Mesendoderm (in vitro differentiated cells): Measurements from ENCODE around the gene COPS7B.

Experiments
- DNase-seq: peaks from one replicate; pipeline ENCODE4 v3.0.0; 2013
- H2AK5ac ChIP-seq: 2 replicates; pipeline ENCODE4 v1.6.1; 2013; ENCODE audit warnings: low read length, inconsistent platforms
- H2BK120ac ChIP-seq: 2 replicates; pipeline ENCODE4 v1.6.1; 2013; ENCODE audit warnings: low read depth, mild to moderate bottlenecking, low read length, moderate library complexity, mixed read lengths
- H2BK15ac ChIP-seq: replicated peaks from 2 replicates; pipeline ENCODE4 v1.6.1; 2013; ENCODE audit warnings: low read depth, mild to moderate bottlenecking, moderate library complexity
- H2BK5ac ChIP-seq: 2 replicates; pipeline ENCODE4 v1.6.1; 2013; ENCODE audit warnings: low read length, inconsistent platforms
- H3K18ac ChIP-seq: 2 replicates; pipeline ENCODE4 v1.6.1; 2013; ENCODE audit warnings: mild to moderate bottlenecking, low read length, mixed read lengths
- H3K23ac ChIP-seq: one replicate; pipeline ENCODE4 v1.6.1; 2013; ENCODE audit warnings: low read length
- H3K27ac ChIP-seq: 2 replicates; pipeline ENCODE4 v1.5.1; 2013; ENCODE audit warnings: low read depth, mild to moderate bottlenecking, inconsistent platforms, low read length, moderate library complexity
- H3K27me3 ChIP-seq: 2 replicates; pipeline ENCODE4 v1.6.1; 2013; ENCODE audit warnings: low read length, control low read depth, mild to moderate bottlenecking, inconsistent platforms; ENCODE audit not compliant: insufficient read depth, poor library complexity
- H3K36me3 ChIP-seq: 2 replicates; pipeline ENCODE4 v1.6.1; 2013; ENCODE audit warnings: low read length, inconsistent platforms; ENCODE audit not compliant: control insufficient read depth, insufficient read depth
- H3K4ac ChIP-seq: one replicate; pipeline ENCODE4 v1.6.1; 2013; ENCODE audit warnings: low read depth, mild to moderate bottlenecking, low read length, moderate library complexity
- H3K4me1 ChIP-seq: 2 replicates; pipeline ENCODE4 v1.6.1; 2013; ENCODE audit warnings: low read depth, low read length, inconsistent platforms; ENCODE audit not compliant: control insufficient read depth
- H3K4me2 ChIP-seq: 2 replicates; pipeline ENCODE4 v1.6.1; 2013; ENCODE audit warnings: low read length
- H3K4me3 ChIP-seq: 2 replicates; pipeline ENCODE4 v1.5.1; 2013; ENCODE audit warnings: mild to moderate bottlenecking, low read length
- H3K56ac ChIP-seq: one replicate; pipeline ENCODE4 v1.6.1; 2013; ENCODE audit warnings: low read length
- H3K79me1 ChIP-seq: 2 replicates; pipeline ENCODE4 v1.6.1; 2013; ENCODE audit warnings: low read length, inconsistent platforms
- H3K79me2 ChIP-seq: 2 replicates; pipeline ENCODE4 v1.6.1; 2013; ENCODE audit warnings: mild to moderate bottlenecking, low read length; ENCODE audit not compliant: control insufficient read depth, insufficient read depth
- H3K9ac ChIP-seq: 2 replicates; pipeline ENCODE4 v1.6.1; 2013; ENCODE audit warnings: low read length, inconsistent platforms
- H4K5ac ChIP-seq: one replicate; pipeline ENCODE4 v1.6.1; 2013; ENCODE audit warnings: low read length
- H4K8ac ChIP-seq: one replicate; pipeline ENCODE4 v1.6.1; 2013; ENCODE audit warnings: low read depth, mild to moderate bottlenecking, control low read depth, low read length, moderate library complexity
- WGBS: extraction: QIAGEN DNeasy Blood & Tissue Kit; methylation state at CpG from one replicate; pipeline ENCODE4 v1.1.7; 2013; ENCODE audit warnings: low lambda C conversion rate, missing lambda C conversion rate; ENCODE audit not compliant: insufficient coverage; ENCODE audit errors: extremely low coverage; 5-methylcytosine and 5-hydroxymethylcytosine counted together

The COPS7B gene

DNA sequence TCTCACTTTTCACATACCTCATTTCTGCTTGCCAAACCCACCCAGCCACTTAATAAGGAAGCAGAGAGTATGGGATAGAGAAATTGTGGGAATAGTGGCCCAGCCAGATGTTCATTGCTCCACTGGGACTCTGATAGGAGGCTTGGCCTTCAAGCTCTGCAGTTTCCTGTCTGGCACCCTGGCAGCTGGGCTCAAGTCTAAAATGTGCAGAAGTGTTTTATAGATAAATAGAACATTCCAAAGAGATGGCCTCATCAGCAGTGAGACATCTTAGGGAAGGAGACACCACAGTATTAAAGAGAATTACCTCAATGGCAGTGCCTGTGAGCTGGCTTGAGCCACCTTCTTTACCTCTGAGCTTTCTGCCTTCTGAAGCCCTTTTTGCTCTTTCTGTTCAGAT is 24.7 kb downstream of the COPS7B start:
- no peak overlapping the region for H2BK5ac ChIP-seq
- peak; percentile 24 for DNase-seq
- H2AK5ac ChIP-seq, result no peak overlapping the region
- H2BK120ac ChIP-seq, result no peak overlapping the region
- no peaks in the 10 kb centered on the region for H3K79me1 ChIP-seq
- no peaks in the 10 kb centered on the region for H3K79me2 ChIP-seq
- no peak overlapping the region for H4K5ac ChIP-seq
- H3K4me2 ChIP-seq, result no peak overlapping the region
- no peak overlapping the region for H3K9ac ChIP-seq
- no peak overlapping the region for H3K23ac ChIP-seq
- H3K4me1 ChIP-seq, result no peaks in the 10 kb centered on the region
- no peak overlapping the region for H3K27ac ChIP-seq
- H3K36me3 ChIP-seq, result peaks cover 2% of the 10 kb centered on the region
- no peak overlapping the region for H3K56ac ChIP-seq
- no peak overlapping the region for H4K8ac ChIP-seq
- no peak overlapping the region for H3K18ac ChIP-seq
- no peak overlapping the region for H3K4ac ChIP-seq
- H2BK15ac ChIP-seq, result no peak overlapping the region
- no peaks in the 10 kb centered on the region for H3K27me3 ChIP-seq
- H3K4me3 ChIP-seq, result no peak overlapping the region

DNA sequence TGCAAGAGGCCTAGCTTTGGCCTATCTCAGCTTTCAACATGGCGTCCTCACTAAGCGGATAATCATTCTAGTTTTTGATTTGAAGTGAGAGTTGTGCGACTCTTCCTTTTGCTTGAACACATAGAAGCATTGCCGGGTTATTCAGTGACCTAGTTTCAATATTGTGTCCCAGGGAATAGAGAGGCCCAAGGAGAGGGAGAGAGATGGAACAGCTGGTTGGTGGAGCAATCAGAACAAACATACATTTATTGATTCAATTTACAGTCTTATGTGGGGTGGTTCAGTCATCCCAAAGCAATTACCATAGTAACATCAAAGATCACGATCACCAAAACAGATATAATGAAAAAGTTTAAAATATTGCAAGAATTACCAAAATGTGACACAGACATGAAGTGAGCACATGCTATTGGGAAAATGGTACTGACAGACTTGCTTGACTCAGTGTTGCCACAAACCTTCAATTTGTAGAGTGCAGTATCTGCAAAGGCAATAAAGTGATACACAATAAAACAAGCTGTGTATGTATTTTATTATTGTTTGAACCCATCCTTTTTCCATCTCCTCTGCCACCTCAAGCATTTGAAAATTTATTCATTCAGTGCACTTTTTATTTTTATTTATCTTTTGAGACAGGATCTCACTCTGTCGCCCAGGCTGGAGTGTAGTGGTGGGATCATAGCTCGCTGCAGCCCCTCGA is 30.2 kb downstream of the COPS7B start:
- Histone ChIP-seq H3K9ac (no peak overlapping the region), H3K4me1 (no peaks in the 10 kb centered on the region), H3K27ac (no peak overlapping the region), H3K4me3 (no peak overlapping the region), H3K18ac (no peak overlapping the region), H2BK15ac (no peak overlapping the region), H3K23ac (no peak overlapping the region), H3K4me2 (no peak overlapping the region), H4K5ac (no peak overlapping the region), H2AK5ac (no peak overlapping the region), H2BK120ac (no peak overlapping the region), H3K79me1 (no peaks in the 10 kb centered on the region), H2BK5ac (no peak overlapping the region), H3K4ac (no peak overlapping the region), H4K8ac (no peak overlapping the region), H3K56ac (no peak overlapping the region), H3K27me3 (no peaks in the 10 kb centered on the region), H3K79me2 (no peaks in the 10 kb centered on the region), H3K36me3 (no peaks in the 10 kb centered on the region)
- no peak for DNase-seq
- WGBS, result no CpG with 5 or more reads among the region's 8 CpGs

DNA sequence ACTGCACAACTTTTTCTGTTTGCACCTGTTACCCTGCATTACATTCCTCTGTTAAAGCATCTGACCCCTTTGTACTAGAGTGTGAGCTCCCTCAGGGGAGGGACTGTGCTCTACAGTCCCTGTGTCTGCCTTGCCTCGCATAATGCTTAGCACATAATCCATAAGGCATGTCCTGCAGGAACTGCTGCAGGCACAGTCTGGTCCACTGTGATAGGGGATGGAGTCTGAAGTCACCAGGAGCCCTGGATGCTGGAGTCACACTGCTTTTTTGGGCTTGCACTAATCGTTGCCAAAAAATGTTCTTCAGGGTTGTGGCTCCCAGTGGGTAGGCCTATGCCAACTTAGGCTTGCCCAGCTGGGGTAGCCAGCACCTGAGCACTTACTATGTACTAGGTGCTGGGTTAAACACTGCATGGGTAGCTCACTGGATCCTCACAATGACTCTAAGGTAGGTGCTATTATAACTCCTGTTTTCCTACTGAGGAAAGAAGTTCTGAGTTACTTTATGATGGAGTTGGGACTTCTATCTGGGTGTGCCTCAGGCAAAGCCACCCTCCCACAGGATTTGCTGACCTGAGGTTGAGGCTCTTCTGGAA is 33.3 kb downstream of the COPS7B start:
- no peaks in the 10 kb centered on the region for H3K4me1 ChIP-seq
- no peak overlapping the region for H4K5ac ChIP-seq
- no peak overlapping the region for H2BK5ac ChIP-seq
- no CpG with 5 or more reads among the region's 2 CpGs for WGBS
- no peak overlapping the region for H2BK15ac ChIP-seq
- H3K23ac ChIP-seq, result no peak overlapping the region
- no peak overlapping the region for H4K8ac ChIP-seq
- no peak overlapping the region for H3K4me2 ChIP-seq
- no peak overlapping the region for H3K4ac ChIP-seq
- H3K9ac ChIP-seq, result no peak overlapping the region
- no peaks in the 10 kb centered on the region for H3K79me1 ChIP-seq
- DNase-seq, result no peak
- H3K56ac ChIP-seq, result no peak overlapping the region
- H3K36me3 ChIP-seq, result no peaks in the 10 kb centered on the region
- H3K79me2 ChIP-seq, result no peaks in the 10 kb centered on the region
- H2BK120ac ChIP-seq, result no peak overlapping the region
- no peak overlapping the region for H3K27ac ChIP-seq
- no peak overlapping the region for H2AK5ac ChIP-seq
- no peak overlapping the region for H3K18ac ChIP-seq
- no peaks in the 10 kb centered on the region for H3K27me3 ChIP-seq
- no peak overlapping the region for H3K4me3 ChIP-seq

DNA sequence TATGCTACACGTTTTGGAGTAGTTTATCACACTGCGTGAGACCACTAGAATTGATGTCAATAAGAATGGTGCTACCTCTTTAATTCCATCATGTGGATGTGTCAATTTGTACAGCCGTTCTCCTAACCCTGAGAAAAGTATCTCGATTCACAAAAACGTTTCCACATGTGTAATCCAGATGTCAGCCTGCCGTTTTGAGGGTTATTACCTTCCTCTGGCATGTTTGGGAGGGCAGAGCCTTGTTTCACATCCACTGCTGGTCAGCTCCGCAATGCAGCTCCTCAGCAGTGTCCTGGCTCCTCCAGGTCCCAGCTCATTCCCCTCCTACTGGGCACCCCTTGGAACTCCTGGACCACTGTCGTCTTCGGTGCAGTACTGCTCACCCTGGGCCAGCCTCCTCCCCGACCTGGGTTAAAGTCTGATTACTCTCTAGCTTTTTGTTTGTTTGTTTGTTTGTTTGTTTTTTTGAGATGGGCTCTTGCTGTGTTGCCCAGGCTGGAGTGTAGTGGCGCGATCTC is 34.6 kb downstream of the COPS7B start:
- H3K27ac ChIP-seq, result no peak overlapping the region
- H4K5ac ChIP-seq, result no peak overlapping the region
- no peak overlapping the region for H3K9ac ChIP-seq
- DNase-seq, result no peak
- H3K79me2 ChIP-seq, result no peaks in the 10 kb centered on the region
- H4K8ac ChIP-seq, result no peak overlapping the region
- no peaks in the 10 kb centered on the region for H3K27me3 ChIP-seq
- H2AK5ac ChIP-seq, result no peak overlapping the region
- no peak overlapping the region for H2BK15ac ChIP-seq
- no CpG with 5 or more reads among the region's 12 CpGs for WGBS
- H3K56ac ChIP-seq, result no peak overlapping the region
- no peak overlapping the region for H3K4me3 ChIP-seq
- no peak overlapping the region for H3K4me2 ChIP-seq
- H3K79me1 ChIP-seq, result no peaks in the 10 kb centered on the region
- H2BK5ac ChIP-seq, result no peak overlapping the region
- no peak overlapping the region for H2BK120ac ChIP-seq
- no peaks in the 10 kb centered on the region for H3K4me1 ChIP-seq
- no peak overlapping the region for H3K4ac ChIP-seq
- H3K18ac ChIP-seq, result no peak overlapping the region
- H3K36me3 ChIP-seq, result no peaks in the 10 kb centered on the region
- H3K23ac ChIP-seq, result no peak overlapping the region

DNA sequence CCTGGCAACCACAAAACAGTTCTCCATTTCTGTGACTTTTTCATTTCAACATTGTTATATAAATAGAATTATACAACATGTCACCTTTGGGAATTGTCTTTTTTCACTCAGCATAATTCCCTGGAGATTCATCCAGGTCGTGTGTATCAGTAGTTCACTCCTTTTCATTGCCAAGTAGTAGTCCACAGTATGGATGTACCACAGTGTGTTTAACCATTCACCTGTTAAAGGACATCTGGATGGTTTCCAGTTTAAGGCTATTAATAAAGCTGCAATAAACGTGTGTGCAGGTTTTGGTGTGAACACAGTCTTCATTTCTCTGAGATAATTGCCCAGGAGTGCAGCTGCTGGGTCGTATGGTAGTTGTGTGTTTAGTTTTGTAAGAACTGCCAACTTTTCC is 35.7 kb downstream of the COPS7B start:
- H2BK15ac ChIP-seq, result no peak overlapping the region
- no peaks in the 10 kb centered on the region for H3K4me1 ChIP-seq
- no peak overlapping the region for H4K5ac ChIP-seq
- no peak overlapping the region for H3K56ac ChIP-seq
- no CpG with 5 or more reads among the region's 3 CpGs for WGBS
- H3K4ac ChIP-seq, result no peak overlapping the region
- no peaks in the 10 kb centered on the region for H3K36me3 ChIP-seq
- H3K4me2 ChIP-seq, result no peak overlapping the region
- H4K8ac ChIP-seq, result no peak overlapping the region
- DNase-seq, result no peak
- H2BK120ac ChIP-seq, result no peak overlapping the region
- H3K9ac ChIP-seq, result no peak overlapping the region
- no peak overlapping the region for H2BK5ac ChIP-seq
- no peaks in the 10 kb centered on the region for H3K27me3 ChIP-seq
- H3K27ac ChIP-seq, result no peak overlapping the region
- H3K79me1 ChIP-seq, result no peaks in the 10 kb centered on the region
- no peak overlapping the region for H3K4me3 ChIP-seq
- no peak overlapping the region for H3K18ac ChIP-seq
- no peaks in the 10 kb centered on the region for H3K79me2 ChIP-seq
- no peak overlapping the region for H3K23ac ChIP-seq
- H2AK5ac ChIP-seq, result no peak overlapping the region

DNA sequence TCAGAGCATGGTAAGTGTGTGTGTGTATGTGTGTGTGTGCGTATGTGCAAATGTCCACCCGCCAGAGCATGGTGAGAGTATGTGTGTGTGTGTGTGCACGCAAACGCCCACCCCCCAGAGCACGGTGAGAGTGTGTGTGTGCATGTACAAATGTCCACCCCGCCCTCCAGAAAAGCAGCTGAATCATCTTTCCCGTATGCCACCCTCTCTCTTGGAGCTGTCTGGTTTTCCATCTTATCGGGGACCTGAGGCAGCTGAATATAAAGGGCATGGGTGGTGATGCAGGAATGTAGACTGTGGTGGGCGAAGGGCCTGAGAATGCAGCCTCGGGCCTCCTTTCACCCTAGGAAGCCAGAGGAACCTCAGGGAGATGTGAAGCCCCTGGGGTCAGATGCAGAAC is 66.9 kb downstream of the COPS7B start:
- Histone ChIP-seq H3K9ac (no peak overlapping the region), H2AK5ac (no peak overlapping the region), H3K27me3 (no peaks in the 10 kb centered on the region), H2BK120ac (no peak overlapping the region), H4K5ac (no peak overlapping the region), H3K36me3 (no peaks in the 10 kb centered on the region), H3K4me1 (no peaks in the 10 kb centered on the region), H2BK15ac (no peak overlapping the region), H3K56ac (no peak overlapping the region), H3K4ac (no peak overlapping the region), H3K79me2 (no peaks in the 10 kb centered on the region), H4K8ac (no peak overlapping the region), H2BK5ac (no peak overlapping the region), H3K79me1 (no peaks in the 10 kb centered on the region), H3K18ac (no peak overlapping the region), H3K23ac (no peak overlapping the region), H3K27ac (no peak overlapping the region), H3K4me2 (no peak overlapping the region), H3K4me3 (no peak overlapping the region)
- WGBS, result no CpG with 5 or more reads among the region's 10 CpGs
- DNase-seq, result no peak
